Muscle of arm (tissue), 14 donors: ENCODE measurements around the gene BOD1L2. TPM values are rescaled to one million over a fixed set of nuclear protein-coding genes. Genes with fewer than 3 reads are reported as not detected.

Source experiments
- DNase-seq: peaks from one replicate; pipeline ENCODE4 v3.0.0-alpha.2; 2013
- long read RNA-seq, 11 donors: transcript quantifications; one replicate each; lab custom pipeline, GENCODE V29; 2026
- polyA plus RNA-seq, 12 donors: library from polyadenylated mRNA; unstranded; fragments of 120-200 nt; gene quantifications; one replicate each; pipeline ENCODE4 v1.2.1, GENCODE V29; 2013; ENCODE audit not compliant: insufficient read length in 12 of 12

BOD1L2 gene
- not detected for polyA plus RNA-seq
- long read RNA-seq, donor 1 = 0 reads
- long read RNA-seq, donor 2 = 0 reads
- long read RNA-seq, donor 3 = 0 reads
- long read RNA-seq, donor 4 = 0 reads
- long read RNA-seq, donor 5 = 0 reads
- long read RNA-seq, donor 6 = 0 reads
- long read RNA-seq, donor 7 = 0 reads
- long read RNA-seq, donor 8 = 0 reads
- long read RNA-seq, donor 9 = 0 reads
- long read RNA-seq, donor 10 = 0 reads
- long read RNA-seq, donor 11 = 0 reads

GRCh38 chr18:57146956-57147636, at the start of gene BOD1L2:
Gene BOD1L2 (plus strand): TSS chr18:57147087. CDS start chr18:57147313, 226 bp downstream.
- DNase-seq = no peak

- DNase-seq = peak; percentile 38
Observed at GRCh38 chr18:57107140-57107832, 39.6 kb upstream of the BOD1L2 start.

GRCh38 chr18:57110290-57110689, 36.6 kb upstream of the BOD1L2 start:
- DNase-seq = no peak

- DNase-seq = peak; percentile 1
Observed at GRCh38 chr18:57113799-57114420, 33.0 kb upstream of the BOD1L2 start.

GRCh38 chr18:57116598-57117132, 30.2 kb upstream of the BOD1L2 start:
- no peak for DNase-seq

DNA sequence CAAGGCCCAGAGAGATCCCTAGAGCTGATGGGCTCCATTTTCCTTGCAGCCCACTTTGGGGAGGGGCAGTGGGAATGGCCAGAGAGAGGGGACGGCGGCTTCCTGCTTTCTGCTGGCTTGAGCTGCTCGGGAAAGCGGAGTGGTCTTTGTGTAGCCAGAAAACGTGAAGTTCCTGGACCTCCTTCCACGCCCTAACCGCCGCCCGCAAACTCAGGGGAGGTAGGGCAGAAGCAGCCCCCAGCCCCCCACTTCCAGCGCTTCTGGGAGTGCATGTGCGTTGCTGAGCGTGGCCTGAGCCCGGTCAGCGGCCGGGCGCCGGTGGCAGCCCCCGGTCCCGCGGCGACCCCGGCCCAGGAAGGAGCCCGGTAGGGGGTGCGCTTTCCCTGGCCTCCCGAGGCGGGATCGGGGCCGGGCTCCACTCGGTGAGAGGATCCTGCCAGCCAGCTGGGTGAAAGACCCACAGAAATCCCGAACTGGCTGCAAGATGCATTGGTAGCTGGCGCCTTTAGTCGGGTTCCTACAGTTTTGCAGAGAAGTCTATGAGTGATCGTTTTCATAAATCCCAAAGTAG, 25.3 kb upstream of the BOD1L2 start:
- no peak for DNase-seq

DNA sequence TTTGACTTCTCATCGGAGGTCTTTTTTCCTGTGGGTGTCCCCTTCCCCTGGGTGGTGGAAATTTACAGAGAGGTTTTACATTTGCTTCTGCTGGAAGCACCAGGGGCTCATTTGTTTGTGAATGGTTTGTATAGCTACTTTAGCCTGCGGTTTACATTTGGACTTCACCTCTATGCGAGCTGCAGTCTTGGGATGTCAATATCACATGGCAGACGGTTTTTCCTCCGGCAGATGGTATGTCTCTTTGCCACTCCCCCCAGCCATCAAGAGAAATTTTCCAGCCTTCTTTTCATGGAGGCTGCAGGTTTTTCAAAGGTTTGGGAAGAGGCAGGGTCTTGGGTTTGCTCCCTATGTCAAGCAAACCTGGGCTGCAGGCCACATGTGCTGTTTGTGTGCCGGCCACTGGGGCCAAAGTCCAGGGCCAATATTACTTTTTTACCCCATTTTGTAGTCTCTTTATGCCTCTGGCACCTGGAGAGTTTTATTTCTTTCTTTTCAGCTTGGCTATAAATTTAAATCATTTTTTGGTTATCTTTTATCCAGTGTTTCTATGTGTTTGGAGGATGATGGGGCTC, 23.9 kb upstream of the BOD1L2 start:
- no peak for DNase-seq

- no peak for DNase-seq
Observed at GRCh38 chr18:57125627-57126026, 21.3 kb upstream of the BOD1L2 start.

DNA sequence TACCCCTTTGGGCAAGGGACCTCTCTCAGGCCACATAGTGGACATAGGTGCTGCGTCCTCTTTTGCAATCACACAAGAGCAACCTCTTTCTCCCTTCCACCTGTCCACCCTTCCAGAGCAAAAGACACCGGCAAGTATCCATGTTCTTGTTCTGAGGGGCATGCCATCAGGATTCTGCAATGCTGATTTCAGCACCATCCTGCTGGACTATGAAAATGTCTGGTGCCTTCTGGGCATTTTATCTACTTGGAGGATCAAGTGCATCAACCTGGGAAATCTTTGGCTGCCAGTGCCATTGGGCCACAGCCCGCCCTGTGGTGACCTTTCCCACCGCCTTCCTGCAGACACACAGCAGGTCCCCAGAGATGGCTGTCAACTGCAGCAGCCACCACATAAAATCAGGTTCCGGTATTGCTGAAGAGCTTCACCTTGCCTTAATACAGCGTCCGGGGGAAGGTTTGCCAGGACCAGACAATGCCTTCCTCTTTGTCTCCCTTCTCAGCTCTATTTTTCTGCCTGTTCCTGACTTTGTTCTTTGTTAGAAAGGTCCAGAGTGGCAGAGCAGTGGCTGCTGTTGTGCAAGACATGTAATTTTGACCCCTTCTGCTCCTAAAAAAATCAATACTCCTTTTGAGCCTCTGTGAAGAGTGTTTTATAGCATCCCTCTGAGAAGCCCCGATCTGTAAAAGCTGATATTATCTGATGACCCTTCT, 18.5 kb upstream of the BOD1L2 start:
- no peak for DNase-seq

DNA sequence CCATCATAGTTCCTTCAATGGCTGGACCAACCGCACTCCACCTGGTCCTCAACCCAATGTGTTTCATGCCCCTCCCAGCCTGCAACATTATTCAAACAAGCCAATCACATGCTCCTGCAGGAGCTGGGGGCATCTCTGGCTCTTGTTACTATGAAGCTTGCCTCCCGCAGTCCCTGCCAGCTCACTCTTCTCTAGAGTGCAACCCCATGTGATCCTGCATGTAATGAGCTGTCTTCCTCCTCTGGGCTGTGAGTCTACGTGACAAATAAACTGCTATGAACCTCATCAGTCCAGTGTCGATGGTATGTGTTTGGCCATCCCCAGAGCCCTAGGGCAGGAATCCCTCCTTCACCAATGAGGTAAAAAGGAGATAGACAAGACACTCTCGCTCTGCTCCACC, 15.8 kb upstream of the BOD1L2 start:
- no peak for DNase-seq

- no peak for DNase-seq
Observed at GRCh38 chr18:57131782-57132181, 15.1 kb upstream of the BOD1L2 start.

GRCh38 chr18:57134618-57135135, 12.2 kb upstream of the BOD1L2 start:
- DNase-seq = no peak

GRCh38 chr18:57135699-57136098, 11.2 kb upstream of the BOD1L2 start:
- no peak for DNase-seq

GRCh38 chr18:57137847-57138246, 9.0 kb upstream of the BOD1L2 start:
- no peak for DNase-seq

DNA sequence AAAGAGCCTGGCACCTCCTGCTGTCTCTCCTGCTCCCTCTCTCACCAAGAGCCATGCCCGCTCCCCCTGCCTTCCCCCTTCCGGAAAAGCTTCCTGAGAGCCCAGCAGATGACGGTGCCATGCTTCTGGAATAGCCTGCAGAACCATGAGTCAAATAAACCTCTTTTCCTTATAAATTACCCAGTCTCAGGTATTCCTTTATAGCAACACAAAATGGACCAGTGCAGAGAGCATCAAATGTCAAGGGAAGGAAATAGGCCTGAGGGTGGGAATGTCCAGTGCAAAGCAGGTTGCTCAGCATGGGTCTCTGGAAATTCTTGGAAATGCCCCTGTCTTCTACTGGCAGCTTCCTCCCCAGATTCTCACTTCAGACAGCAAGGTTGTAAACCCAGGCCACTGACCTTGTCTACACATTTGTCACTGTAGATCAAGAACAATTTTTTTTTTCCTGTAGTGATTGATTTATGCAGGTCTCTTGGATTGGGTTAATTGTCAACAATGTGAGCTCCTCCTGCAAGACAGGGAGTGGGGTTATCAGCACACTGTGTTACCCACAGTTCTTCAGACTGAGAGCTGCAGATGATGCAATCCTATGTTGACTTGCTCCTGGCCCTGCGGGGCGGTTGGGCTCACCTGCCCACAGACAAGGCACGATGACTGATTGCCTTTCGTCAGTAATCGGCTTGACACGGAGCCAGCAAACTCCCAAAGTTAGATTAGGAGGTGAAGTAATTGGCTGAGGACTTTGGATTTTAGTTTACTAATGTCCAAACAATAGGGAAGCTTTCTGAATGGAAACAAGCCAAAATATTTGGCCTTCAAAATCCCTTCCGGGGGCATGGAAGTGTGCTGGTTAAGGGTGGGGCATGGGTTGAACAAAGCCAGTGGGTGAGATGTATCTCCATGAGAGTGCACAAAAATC, 5.4 kb upstream of the BOD1L2 start:
- no peak for DNase-seq

DNA sequence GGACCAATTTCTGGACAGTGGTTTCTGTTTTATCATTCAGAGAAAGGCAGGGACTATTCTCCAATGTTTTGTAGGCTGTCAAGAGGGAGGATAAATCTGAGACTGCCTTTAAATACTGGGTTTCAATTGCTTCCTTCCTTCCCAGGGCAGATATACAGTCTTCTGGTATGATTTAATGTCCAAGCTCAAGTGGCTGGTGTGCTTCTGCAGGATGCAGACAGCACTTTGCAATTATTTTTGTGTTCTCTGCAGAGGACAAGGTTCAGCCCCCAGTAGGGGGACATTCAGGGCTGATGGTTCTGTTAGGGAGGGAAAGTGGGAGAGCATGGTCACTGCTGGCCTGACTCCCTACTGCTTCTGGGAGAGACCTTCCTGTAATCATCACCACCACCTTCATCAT, 4.6 kb upstream of the BOD1L2 start:
- DNase-seq = no peak

GRCh38 chr18:57143265-57143664, 3.6 kb upstream of the BOD1L2 start:
- no peak for DNase-seq

- no peak for DNase-seq
Observed at GRCh38 chr18:57148263-57148662, 1.4 kb downstream of the BOD1L2 start.

DNA sequence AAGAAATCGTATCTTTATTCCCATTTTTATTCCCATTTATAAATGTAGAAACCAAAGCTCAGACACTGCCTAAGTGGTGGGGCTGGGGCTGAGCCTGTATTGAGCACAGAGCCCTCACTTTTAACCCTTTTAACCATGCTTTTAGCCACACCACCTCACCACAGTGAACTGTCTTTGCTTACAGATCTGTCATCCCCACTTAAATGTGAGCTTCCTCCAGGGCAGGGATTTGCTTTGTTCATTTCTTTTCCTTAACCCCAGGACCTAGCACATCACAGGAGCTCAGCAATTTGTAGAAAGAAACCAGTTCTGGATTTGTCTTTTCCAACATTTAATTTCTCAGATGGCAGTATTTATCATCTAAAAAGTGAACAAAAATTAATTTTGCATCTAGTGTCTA, 2.2 kb downstream of the BOD1L2 start:
- DNase-seq = no peak

GRCh38 chr18:57149531-57149930, 2.6 kb downstream of the BOD1L2 start:
- DNase-seq = no peak
